ENCODE results near the gene ABCD1. TPM values are rescaled to one million over a fixed set of nuclear protein-coding genes. Genes with fewer than 3 reads are reported as not detected.

Gene ABCD1
- total and polyA plus RNA-seq, 4 donors, result 4.0 to 10.8 (median 7.6) TPM

- Histone ChIP-seq H3K4me3 (ENCODE audit: low read depth in 1 of 3, low read length in 3 of 3) (no peak overlapping the region), H3K4me1 (ENCODE audit: control insufficient read depth in 4 of 4, insufficient read depth in 4 of 4, low read length in 3 of 4) (no peaks in the 10 kb centered on the region), H3K9me3 (ENCODE audit: control insufficient read depth in 4 of 4, low read length in 3 of 4) (peaks cover 0 to 4% (median 0%) of the 10 kb centered on the region in 4 donors), H3K36me3 (ENCODE audit: control insufficient read depth in 4 of 4, insufficient read depth in 3 of 4, low read depth in 1 of 4, low read length in 3 of 4) (no peaks in the 10 kb centered on the region), H3K27ac (ENCODE audit: low read depth in 1 of 2, low read length in 2 of 2) (no peak overlapping the region), H3K27me3 (ENCODE audit: control insufficient read depth in 4 of 4, insufficient read depth in 4 of 4, low read length in 3 of 4) (no peaks in the 10 kb centered on the region), H3K9ac (ENCODE audit: low read depth in 1 of 2, low read length in 2 of 2) (no peak overlapping the region)
- TF ChIP-seq ATF3 (IDR thresholded peaks at IDR 0.05) (no peak), ZBTB33 (IDR thresholded peaks at IDR 0.05) (no peak), GABPA (IDR thresholded peaks at IDR 0.05 in 1 of 2, conservative IDR thresholded peaks at IDR 0.05 in 1 of 2) (no peak), JUND (IDR thresholded peaks at IDR 0.05) (no peak), HNF4A (conservative IDR thresholded peaks at IDR 0.05) (no peak), YY1 (IDR thresholded peaks at IDR 0.05) (no peak), NR2F2 (IDR thresholded peaks at IDR 0.05) (no peak), FOXA2 (IDR thresholded peaks at IDR 0.05) (no peak), HNF4G (IDR thresholded peaks at IDR 0.05) (no peak), MAX (IDR thresholded peaks at IDR 0.05) (no peak), CTCF (IDR thresholded peaks at IDR 0.05; ENCODE audit: low read depth, low read length, missing input control) (no peak), RXRA (IDR thresholded peaks at IDR 0.05) (no peak), RAD21 (IDR thresholded peaks at IDR 0.05) (no peak), EGR1 (IDR thresholded peaks at IDR 0.05; ENCODE audit: low read depth in 2 of 2) (no peak)
- 97% methylated on average over 1 of the region's 1 CpG for WGBS
- DNase-seq (ENCODE audit: low spot score), result no peak
Observed at GRCh38 chrX:153755136-153755535, 30.5 kb downstream of the ABCD1 start.

GRCh38 chrX:153761863-153762262 lies 37.2 kb downstream of the ABCD1 start:
- Histone ChIP-seq H3K4me3 (ENCODE audit: low read depth in 1 of 3, low read length in 3 of 3) (no peak overlapping the region), H3K27me3 (ENCODE audit: control insufficient read depth in 4 of 4, insufficient read depth in 4 of 4, low read length in 3 of 4) (no peaks in the 10 kb centered on the region), H3K9ac (ENCODE audit: low read depth in 1 of 2, low read length in 2 of 2) (no peak overlapping the region), H3K27ac (ENCODE audit: low read depth in 1 of 2, low read length in 2 of 2) (no peak overlapping the region), H3K36me3 (ENCODE audit: control insufficient read depth in 4 of 4, insufficient read depth in 3 of 4, low read depth in 1 of 4, low read length in 3 of 4) (no peaks in the 10 kb centered on the region), H3K9me3 (ENCODE audit: control insufficient read depth in 4 of 4, low read length in 3 of 4) (no peaks in the 10 kb centered on the region), H3K4me1 (ENCODE audit: control insufficient read depth in 4 of 4, insufficient read depth in 4 of 4, low read length in 3 of 4) (peaks cover 0 to 7% (median 0%) of the 10 kb centered on the region in 4 donors)
- 85% methylated on average over 15 of the region's 15 CpGs for WGBS
- TF ChIP-seq EGR1 (IDR thresholded peaks at IDR 0.05; ENCODE audit: low read depth in 2 of 2), result no peak
- no peak for TF ChIP-seq GABPA (IDR thresholded peaks at IDR 0.05 in 1 of 2, conservative IDR thresholded peaks at IDR 0.05 in 1 of 2)
- no peak for TF ChIP-seq FOXA1 (IDR thresholded peaks at IDR 0.05)
- no peak for TF ChIP-seq NR2F2 (IDR thresholded peaks at IDR 0.05)
- TF ChIP-seq ZBTB33 (IDR thresholded peaks at IDR 0.05), result no peak
- no peak for DNase-seq (ENCODE audit: low spot score)

Data from liver (tissue), 9 donors.